HCT116 (cell line): ENCODE measurements around the gene WDR45B. TPM values are rescaled to one million over a fixed set of nuclear protein-coding genes. Genes with fewer than 3 reads are reported as not detected.

Experiments used
- ATAC-seq: fragments of 200-7000 bp; cut with Tn5 transposase; 2 replicates; pipeline ENCODE4 v1.9.1; 2020; ENCODE audit warnings: mild to moderate bottlenecking, moderate library complexity
- BruUV-seq: library from RNA; stranded (reverse); fragments of 400-500 nt; replicated peaks from 2 replicates; lab custom pipeline; 2021; lab: Mats Ljungman, UMichigan
- CTCF ChIA-PET: fragments of 300-600 bp; sonication (Branson Sonifier 250); formaldehyde crosslinking; loops from one replicate; lab custom pipeline; 2021; ENCODE audit warnings: antibody characterized with exemption; lab: Charles Lee
- POLR2A ChIA-PET: fragments of 300-600, 350-600 bp; sonication (Branson Sonifier 250); formaldehyde crosslinking; loops from one replicate; lab custom pipeline; 2021; ENCODE audit warnings: antibody characterized with exemption; lab: Charles Lee
- RAD21 ChIA-PET, 2 experiments: fragments of 300-600 bp; sonication (Branson Sonifier 250); formaldehyde crosslinking; loops; one replicate each; lab custom pipeline; 2023; ENCODE audit warnings: low total read pairs in 2 of 2; ENCODE audit not compliant: uncharacterized antibody in 2 of 2, unreplicated experiment in 2 of 2, low non-redundant PET in 1 of 2; lab: Charles Lee
- DNase-seq: peaks from one replicate; pipeline ENCODE4 v3.0.0-alpha.2; 2010; ENCODE audit warnings: low read depth, low spot score
- H2AFZ ChIP-seq: fragments of 200-600 bp; shearing (Covaris generic), sonication (generic); 2 replicates; pipeline ENCODE4 v1.6.1; 2017; ENCODE audit warnings: low read depth, mixed run types, mixed read lengths, antibody characterized with exemption, low read length; ENCODE audit not compliant: poor library complexity, severe bottlenecking
- H3K27ac ChIP-seq: 2 replicates; pipeline ENCODE4 v1.5.1; 2012; ENCODE audit warnings: low read depth, low read length
- H3K27me3 ChIP-seq: fragments of 200-600 bp; sonication (generic); 2 replicates; pipeline ENCODE4 v1.6.1; 2016; ENCODE audit warnings: mixed run types, low read length, mixed read lengths; ENCODE audit not compliant: insufficient read depth
- H3K36me3 ChIP-seq, 2 experiments: fragments of 200-500 bp in 1 of 2; fragments of 200-600 bp in 1 of 2; sonication (Bioruptor generic) in 1 of 2; sonication (generic) in 1 of 2; 2 replicates each; pipeline versions ENCODE4 v1.5.1 to v1.6.1; 2014 to 2016; ENCODE audit warnings: low read length in 2 of 2, inconsistent platforms in 1 of 2, mixed read lengths in 1 of 2, mixed run types in 1 of 2; ENCODE audit not compliant: insufficient read depth in 2 of 2, control insufficient read depth in 1 of 2
- H3K4me1 ChIP-seq, 2 experiments: fragments of 200-600 bp in 1 of 2; sonication (generic) in 1 of 2; 2 replicates each; pipeline versions ENCODE4 v1.5.1 to v1.6.1; 2012 to 2017; ENCODE audit warnings: low read length in 2 of 2, inconsistent platforms in 1 of 2, mild to moderate bottlenecking in 1 of 2, mixed read lengths in 1 of 2, mixed run types in 1 of 2, moderate library complexity in 1 of 2; ENCODE audit not compliant: insufficient read depth in 2 of 2, control insufficient read depth in 1 of 2
- H3K4me2 ChIP-seq: fragments of 200-600 bp; sonication (generic); 2 replicates; pipeline ENCODE4 v1.6.1; 2017; ENCODE audit warnings: mixed run types, low read length, mixed read lengths
- H3K4me3 ChIP-seq, 2 experiments: fragments of 200-600 bp in 1 of 2; sonication (generic) in 1 of 2; replicated peaks in 1 of 2; 2 replicates each; pipeline ENCODE4 v1.5.1; 2011 to 2016; ENCODE audit warnings: low read length in 2 of 2, control low read depth in 1 of 2, low read depth in 1 of 2, mild to moderate bottlenecking in 1 of 2, mixed read lengths in 1 of 2, mixed run types in 1 of 2
- H3K79me2 ChIP-seq: fragments of 200-600 bp; sonication (generic); 2 replicates; pipeline ENCODE4 v1.6.1; 2017; ENCODE audit warnings: mild to moderate bottlenecking, mixed run types, low read length, moderate library complexity, mixed read lengths; ENCODE audit not compliant: insufficient read depth
- H3K9ac ChIP-seq: fragments of 200-600 bp; sonication (generic); 2 replicates; pipeline ENCODE4 v1.6.1; 2016; ENCODE audit warnings: low read length, mixed read lengths
- H3K9me2 ChIP-seq: fragments of 200-600 bp; sonication (generic), shearing (Covaris generic); 2 replicates; pipeline ENCODE4 v1.6.1; 2017; ENCODE audit warnings: mixed run types, mild to moderate bottlenecking, moderate library complexity; ENCODE audit not compliant: insufficient read depth
- H3K9me3 ChIP-seq, 2 experiments: fragments of 200-500 bp in 1 of 2; fragments of 200-600 bp in 1 of 2; sonication (Bioruptor generic) in 1 of 2; sonication (generic) in 1 of 2; 2 replicates each; pipeline ENCODE4 v1.6.1; 2014 to 2017; ENCODE audit warnings: low read length in 2 of 2, mixed read lengths in 2 of 2, inconsistent platforms in 1 of 2, low read depth in 1 of 2, mild to moderate bottlenecking in 1 of 2, mixed run types in 1 of 2, moderate library complexity in 1 of 2; ENCODE audit not compliant: control insufficient read depth in 1 of 2, insufficient read depth in 1 of 2
- H4K20me1 ChIP-seq: fragments of 200-600 bp; sonication (generic), shearing (Covaris generic); 2 replicates; pipeline ENCODE4 v1.6.1; 2017; ENCODE audit warnings: mixed run types, mild to moderate bottlenecking, moderate library complexity; ENCODE audit not compliant: insufficient read depth
- EGR1 ChIP-seq: IDR thresholded peaks from 2 replicates; pipeline ENCODE4 v1.6.1; 2012; ENCODE audit warnings: low read depth
- ELF1 ChIP-seq: IDR thresholded peaks from 2 replicates; pipeline ENCODE4 v1.6.1; 2012; ENCODE audit warnings: low read depth, borderline replicate concordance
- POLR2A ChIP-seq: IDR thresholded peaks from 2 replicates; pipeline ENCODE4 v1.7.0; 2011; ENCODE audit warnings: borderline replicate concordance; ENCODE audit not compliant: insufficient read depth, insufficient read length; ENCODE audit errors: extremely low read depth
- ZBTB33 ChIP-seq: IDR thresholded peaks from 2 replicates; pipeline ENCODE4 v1.6.1; 2011; ENCODE audit warnings: mild to moderate bottlenecking, low read length, moderate library complexity; ENCODE audit not compliant: insufficient replicate concordance; ENCODE audit errors: extremely low read depth
- intact Hi-C: fragments of 100-400 bp; cut with micrococcal nuclease; formaldehyde crosslinking; loops from 2 replicates; pipeline ENCODE4 v1.10.0; 2022
- total RNA-seq: library from RNA; stranded (reverse); gene quantifications from one replicate; pipeline ENCODE4 v1.2.1, GENCODE V29; 2021; ENCODE audit not compliant: unreplicated experiment

Gene WDR45B
- total RNA-seq, 1 experiment from 2014 or later = 117 TPM

GRCh38 chr17:82587234-82588086 is 60.8 kb downstream of the WDR45B start:
- BruUV-seq = no TSS peak
- no peak for TF ChIP-seq POLR2A
- TF ChIP-seq EGR1 = no peak
- TF ChIP-seq ZBTB33 = no peak
- no peak for TF ChIP-seq ELF1
- Histone ChIP-seq H3K9me3 (no peaks in the 10 kb centered on the region), H3K27me3 (no peaks in the 10 kb centered on the region), H3K79me2 (peaks cover 43% of the 10 kb centered on the region), H3K27ac (no peak overlapping the region; the same call in 1 of the 2 replicates), H2AFZ (no peak overlapping the region), H3K9me2 (no peaks in the 10 kb centered on the region), H3K4me2 (no peak overlapping the region), H3K9ac (no peak overlapping the region), H3K4me3 (no peak overlapping the region), H3K36me3 (peaks cover 42 to 47% of the 10 kb centered on the region in 2 experiments), H4K20me1 (peaks cover 8% of the 10 kb centered on the region; the same call in 1 of the 2 replicates), H3K4me1 (peaks cover 2 to 28% of the 10 kb centered on the region in 2 experiments; a peak in 3 of 4 replicates)
- DNase-seq (no peak), ATAC-seq (no peak)
- ChIA-PET RAD21 (interaction anchor here in 1 of 2 experiments (0.7 kb wide), 1 partner anchor 172 kb away, joined by 6 read pairs; no protein-coding TSS in a partner anchor), CTCF (no interaction called here), POLR2A (no interaction called here)
- intact Hi-C loops = no loop called here
